Measurements from ENCODE around the gene STARD5. TPM values are rescaled to one million over a fixed set of nuclear protein-coding genes. Genes with fewer than 3 reads are reported as not detected.

The STARD5 gene
- 10 to 100 TPM; 12.2 to 17.2 TPM for polyA plus RNA-seq

- peaks cover 0 to 15% of the 10 kb centered on the region in 2 donors for H3K36me3 ChIP-seq (ENCODE audit: control insufficient read depth in 2 of 2, insufficient read depth in 2 of 2, low read length in 1 of 2)
- H3K27me3 ChIP-seq (ENCODE audit: control insufficient read depth in 1 of 2, insufficient read depth in 2 of 2, low read length in 2 of 2), result no peaks in the 10 kb centered on the region
- peaks cover 0 to 4% of the 10 kb centered on the region in 2 donors for H3K4me1 ChIP-seq (ENCODE audit: control insufficient read depth in 2 of 2, insufficient read depth in 2 of 2, low read length in 1 of 2)
- peak within 1 kb of the TSS; percentile 90 to 92 for H3K4me3 ChIP-seq (ENCODE audit: low read depth in 1 of 2, low read length in 2 of 2)
- 0 to 1% methylated on average over 67 of the region's 67 CpGs for WGBS, 2 donors
- H3K9me3 ChIP-seq (ENCODE audit: control insufficient read depth in 2 of 2, insufficient read depth in 1 of 2, low read depth in 1 of 2, low read length in 1 of 2), result no peaks in the 10 kb centered on the region
- peak within 1 kb of the TSS; percentile 93 to 94 for H3K27ac ChIP-seq (ENCODE audit: low read depth in 2 of 2, low read length in 1 of 2)
These were observed at the start of gene STARD5 for GRCh38 chr15:81323944-81324881. Gene STARD5 (minus strand): TSS chr15:81324141. CDS start chr15:81324099, 42 bp downstream.

GRCh38 chr15:81373176-81373575 lies 49.2 kb upstream of the STARD5 start:
- no peaks in the 10 kb centered on the region for H3K36me3 ChIP-seq (ENCODE audit: control insufficient read depth in 2 of 2, insufficient read depth in 2 of 2, low read length in 1 of 2)
- no peaks in the 10 kb centered on the region for H3K4me1 ChIP-seq (ENCODE audit: control insufficient read depth in 2 of 2, insufficient read depth in 2 of 2, low read length in 1 of 2)
- WGBS, 2 donors, result 69 to 83% methylated on average over 5 of the region's 5 CpGs
- no peak overlapping the region for H3K27ac ChIP-seq (ENCODE audit: low read depth in 2 of 2, low read length in 1 of 2)
- no peaks in the 10 kb centered on the region for H3K27me3 ChIP-seq (ENCODE audit: control insufficient read depth in 1 of 2, insufficient read depth in 2 of 2, low read length in 2 of 2)
- no peak overlapping the region for H3K4me3 ChIP-seq (ENCODE audit: low read depth in 1 of 2, low read length in 2 of 2)
- no peaks in the 10 kb centered on the region for H3K9me3 ChIP-seq (ENCODE audit: control insufficient read depth in 2 of 2, insufficient read depth in 1 of 2, low read depth in 1 of 2, low read length in 1 of 2)

DNA sequence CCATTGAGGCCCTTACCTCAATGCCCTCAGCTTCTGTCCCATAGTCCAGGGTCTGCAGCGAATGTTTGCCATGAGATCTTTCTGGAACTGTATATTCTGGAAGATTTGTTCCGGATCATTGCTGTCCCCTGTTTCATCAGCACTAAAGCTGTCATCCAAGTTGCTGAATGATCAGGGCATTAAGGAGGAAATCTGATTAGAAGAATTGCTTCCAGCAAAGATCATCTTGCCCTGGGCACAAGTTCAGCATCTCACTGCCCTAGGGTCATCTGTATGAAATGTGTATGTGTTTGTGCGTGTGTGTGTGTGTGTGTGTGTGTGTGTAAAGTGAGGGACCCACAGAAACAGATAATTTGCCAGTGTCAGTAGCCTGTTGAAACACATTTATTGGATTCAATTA lies 48.6 kb upstream of the STARD5 start:
- WGBS, 2 donors, result 78 to 90% methylated on average over 3 of the region's 3 CpGs
- Histone ChIP-seq H3K36me3 (ENCODE audit: control insufficient read depth in 2 of 2, insufficient read depth in 2 of 2, low read length in 1 of 2) (no peaks in the 10 kb centered on the region), H3K4me3 (ENCODE audit: low read depth in 1 of 2, low read length in 2 of 2) (no peak overlapping the region), H3K27ac (ENCODE audit: low read depth in 2 of 2, low read length in 1 of 2) (no peak overlapping the region), H3K4me1 (ENCODE audit: control insufficient read depth in 2 of 2, insufficient read depth in 2 of 2, low read length in 1 of 2) (no peaks in the 10 kb centered on the region), H3K27me3 (ENCODE audit: control insufficient read depth in 1 of 2, insufficient read depth in 2 of 2, low read length in 2 of 2) (no peaks in the 10 kb centered on the region), H3K9me3 (ENCODE audit: control insufficient read depth in 2 of 2, insufficient read depth in 1 of 2, low read depth in 1 of 2, low read length in 1 of 2) (no peaks in the 10 kb centered on the region)

GRCh38 chr15:81363718-81364500 lies 40.0 kb upstream of the STARD5 start:
- Histone ChIP-seq H3K36me3 (ENCODE audit: control insufficient read depth in 2 of 2, insufficient read depth in 2 of 2, low read length in 1 of 2) (no peaks in the 10 kb centered on the region), H3K27ac (ENCODE audit: low read depth in 2 of 2, low read length in 1 of 2) (no peak overlapping the region)
- WGBS, 2 donors, result 74 to 80% methylated on average over 5 of the region's 5 CpGs

GRCh38 chr15:81363276-81363675 lies 39.3 kb upstream of the STARD5 start:
- Histone ChIP-seq H3K36me3 (ENCODE audit: control insufficient read depth in 2 of 2, insufficient read depth in 2 of 2, low read length in 1 of 2) (no peaks in the 10 kb centered on the region), H3K4me3 (ENCODE audit: low read depth in 1 of 2, low read length in 2 of 2) (no peak overlapping the region), H3K27ac (ENCODE audit: low read depth in 2 of 2, low read length in 1 of 2) (no peak overlapping the region), H3K4me1 (ENCODE audit: control insufficient read depth in 2 of 2, insufficient read depth in 2 of 2, low read length in 1 of 2) (no peaks in the 10 kb centered on the region), H3K27me3 (ENCODE audit: control insufficient read depth in 1 of 2, insufficient read depth in 2 of 2, low read length in 2 of 2) (peaks cover 0 to 2% of the 10 kb centered on the region in 2 donors), H3K9me3 (ENCODE audit: control insufficient read depth in 2 of 2, insufficient read depth in 1 of 2, low read depth in 1 of 2, low read length in 1 of 2) (no peaks in the 10 kb centered on the region)
- 70 to 82% methylated on average over 3 of the region's 3 CpGs for WGBS, 2 donors

More at GRCh38 chr15:81363718-81364500, 40.0 kb upstream of the STARD5 start:
- no peaks in the 10 kb centered on the region for H3K9me3 ChIP-seq (ENCODE audit: control insufficient read depth in 2 of 2, insufficient read depth in 1 of 2, low read depth in 1 of 2, low read length in 1 of 2)
- no peaks in the 10 kb centered on the region for H3K4me1 ChIP-seq (ENCODE audit: control insufficient read depth in 2 of 2, insufficient read depth in 2 of 2, low read length in 1 of 2)
- peaks cover 0 to 2% of the 10 kb centered on the region in 2 donors for H3K27me3 ChIP-seq (ENCODE audit: control insufficient read depth in 1 of 2, insufficient read depth in 2 of 2, low read length in 2 of 2)
- H3K4me3 ChIP-seq (ENCODE audit: low read depth in 1 of 2, low read length in 2 of 2), result no peak overlapping the region

DNA sequence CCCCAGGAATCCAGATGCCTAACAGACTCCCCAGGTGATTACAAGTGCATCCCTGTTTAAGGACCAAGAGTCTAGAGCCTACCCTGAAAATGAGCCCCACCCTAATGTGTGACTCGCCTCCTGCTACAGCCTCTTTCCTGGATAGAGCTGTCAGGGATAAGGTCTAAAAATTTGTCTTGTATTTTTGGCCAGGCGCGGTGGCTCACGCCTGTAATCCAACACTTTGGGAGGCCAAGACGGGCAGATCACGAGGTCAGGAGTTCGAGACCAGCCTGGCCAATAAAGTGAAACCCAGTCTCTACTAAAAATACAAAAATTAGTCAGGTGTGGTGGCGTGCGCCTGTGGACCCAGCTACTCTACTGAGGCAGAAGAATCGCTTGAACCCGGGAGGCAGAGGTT lies 38.8 kb upstream of the STARD5 start:
- H3K4me1 ChIP-seq (ENCODE audit: control insufficient read depth in 2 of 2, insufficient read depth in 2 of 2, low read length in 1 of 2), result no peaks in the 10 kb centered on the region
- no peaks in the 10 kb centered on the region for H3K9me3 ChIP-seq (ENCODE audit: control insufficient read depth in 2 of 2, insufficient read depth in 1 of 2, low read depth in 1 of 2, low read length in 1 of 2)
- 82 to 89% methylated on average over 11 of the region's 11 CpGs for WGBS, 2 donors
- H3K4me3 ChIP-seq (ENCODE audit: low read depth in 1 of 2, low read length in 2 of 2), result no peak overlapping the region
- H3K27me3 ChIP-seq (ENCODE audit: control insufficient read depth in 1 of 2, insufficient read depth in 2 of 2, low read length in 2 of 2), result peaks cover 0 to 2% of the 10 kb centered on the region in 2 donors
- no peaks in the 10 kb centered on the region for H3K36me3 ChIP-seq (ENCODE audit: control insufficient read depth in 2 of 2, insufficient read depth in 2 of 2, low read length in 1 of 2)
- no peak overlapping the region for H3K27ac ChIP-seq (ENCODE audit: low read depth in 2 of 2, low read length in 1 of 2)

DNA sequence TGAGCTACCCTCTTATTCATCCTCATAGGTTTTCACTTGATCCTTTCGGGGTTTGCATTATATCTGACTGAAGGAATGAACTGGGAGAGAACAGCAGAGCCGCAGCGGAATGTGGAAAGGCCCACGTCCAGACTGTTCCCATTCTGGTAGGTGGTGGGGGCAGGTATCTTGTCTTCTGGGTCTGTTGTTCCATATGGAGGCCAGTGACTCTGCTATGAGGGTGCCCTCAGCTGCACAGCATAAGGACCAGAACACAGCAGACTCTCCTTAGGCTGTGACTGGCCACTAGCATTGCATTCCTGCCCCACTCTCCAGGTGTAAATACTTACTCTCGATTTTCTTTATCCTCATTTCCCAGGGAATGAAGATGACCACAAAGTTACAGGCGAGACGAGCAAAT lies 38.0 kb upstream of the STARD5 start:
- no peaks in the 10 kb centered on the region for H3K4me1 ChIP-seq (ENCODE audit: control insufficient read depth in 2 of 2, insufficient read depth in 2 of 2, low read length in 1 of 2)
- H3K27ac ChIP-seq (ENCODE audit: low read depth in 2 of 2, low read length in 1 of 2), result no peak overlapping the region
- H3K27me3 ChIP-seq (ENCODE audit: control insufficient read depth in 1 of 2, insufficient read depth in 2 of 2, low read length in 2 of 2), result peaks cover 0 to 2% of the 10 kb centered on the region in 2 donors
- no peaks in the 10 kb centered on the region for H3K36me3 ChIP-seq (ENCODE audit: control insufficient read depth in 2 of 2, insufficient read depth in 2 of 2, low read length in 1 of 2)
- WGBS, 2 donors, result 91% methylated on average over 7 of the region's 7 CpGs
- H3K9me3 ChIP-seq (ENCODE audit: control insufficient read depth in 2 of 2, insufficient read depth in 1 of 2, low read depth in 1 of 2, low read length in 1 of 2), result no peaks in the 10 kb centered on the region
- H3K4me3 ChIP-seq (ENCODE audit: low read depth in 1 of 2, low read length in 2 of 2), result no peak overlapping the region

DNA sequence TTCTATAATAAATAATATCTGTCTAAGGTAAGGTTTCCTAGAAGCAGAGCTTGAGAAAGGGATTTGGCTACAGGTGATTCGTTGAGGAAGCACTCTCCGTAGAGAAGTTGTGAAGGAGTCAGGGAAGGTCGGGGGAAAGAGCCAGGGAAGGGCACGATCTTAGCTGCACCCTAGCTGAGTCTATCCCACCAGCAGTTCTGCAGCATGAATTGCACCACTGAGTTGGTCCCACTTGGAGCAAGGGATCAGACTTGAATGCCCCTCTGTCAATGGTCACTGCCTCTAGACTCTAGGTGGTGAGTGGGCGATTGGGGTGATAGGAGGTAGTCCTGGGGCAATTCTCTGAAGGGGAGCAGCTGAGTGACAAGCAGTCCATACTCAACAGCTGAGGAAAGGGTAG lies 36.5 kb upstream of the STARD5 start:
- H3K4me3 ChIP-seq (ENCODE audit: low read depth in 1 of 2, low read length in 2 of 2), result no peak overlapping the region
- H3K9me3 ChIP-seq (ENCODE audit: control insufficient read depth in 2 of 2, insufficient read depth in 1 of 2, low read depth in 1 of 2, low read length in 1 of 2), result no peaks in the 10 kb centered on the region
- H3K27me3 ChIP-seq (ENCODE audit: control insufficient read depth in 1 of 2, insufficient read depth in 2 of 2, low read length in 2 of 2), result peaks cover 0 to 2% of the 10 kb centered on the region in 2 donors
- H3K4me1 ChIP-seq (ENCODE audit: control insufficient read depth in 2 of 2, insufficient read depth in 2 of 2, low read length in 1 of 2), result no peaks in the 10 kb centered on the region
- H3K27ac ChIP-seq (ENCODE audit: low read depth in 2 of 2, low read length in 1 of 2), result no peak overlapping the region
- H3K36me3 ChIP-seq (ENCODE audit: control insufficient read depth in 2 of 2, insufficient read depth in 2 of 2, low read length in 1 of 2), result no peaks in the 10 kb centered on the region
- WGBS, 2 donors, result 89 to 92% methylated on average over 5 of the region's 5 CpGs

DNA sequence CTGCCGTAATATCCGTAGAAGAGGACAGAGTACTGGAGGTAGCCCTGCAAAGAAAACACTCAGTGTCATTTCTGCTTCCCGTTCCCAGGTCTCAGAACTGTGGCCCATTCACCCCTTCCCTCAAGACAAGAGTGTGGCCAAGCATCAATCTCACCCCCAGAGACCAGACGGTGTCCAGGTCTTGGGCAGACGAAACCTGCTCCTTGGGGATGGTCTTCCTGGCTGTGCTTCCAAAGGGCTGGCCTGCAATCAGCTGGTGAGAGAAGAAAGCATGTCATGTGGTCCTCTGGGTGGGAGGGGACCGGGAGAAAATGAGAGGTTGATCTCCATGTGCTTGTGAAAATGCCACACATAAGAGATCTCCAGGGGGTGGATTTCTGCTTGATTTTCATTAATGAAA lies 34.3 kb upstream of the STARD5 start:
- Histone ChIP-seq H3K36me3 (ENCODE audit: control insufficient read depth in 2 of 2, insufficient read depth in 2 of 2, low read length in 1 of 2) (no peaks in the 10 kb centered on the region), H3K4me3 (ENCODE audit: low read depth in 1 of 2, low read length in 2 of 2) (no peak overlapping the region), H3K27me3 (ENCODE audit: control insufficient read depth in 1 of 2, insufficient read depth in 2 of 2, low read length in 2 of 2) (peaks cover 0 to 2% of the 10 kb centered on the region in 2 donors), H3K4me1 (ENCODE audit: control insufficient read depth in 2 of 2, insufficient read depth in 2 of 2, low read length in 1 of 2) (no peaks in the 10 kb centered on the region), H3K27ac (ENCODE audit: low read depth in 2 of 2, low read length in 1 of 2) (no peak overlapping the region), H3K9me3 (ENCODE audit: control insufficient read depth in 2 of 2, insufficient read depth in 1 of 2, low read depth in 1 of 2, low read length in 1 of 2) (no peaks in the 10 kb centered on the region)
- 92 to 94% methylated on average over 6 of the region's 6 CpGs for WGBS, 2 donors

Measured in esophagus (tissue), 2 donors.